GM10266 (cell line): Measurements from ENCODE around the gene PMEPA1.

Source experiments
- DNase-seq: peaks from one replicate; pipeline ENCODE4 v3.0.0; 2012; ENCODE audit errors: extremely low spot score
- CTCF ChIP-seq: IDR thresholded peaks from 2 replicates; pipeline ENCODE4 v1.5.1; 2012; ENCODE audit warnings: mild to moderate bottlenecking, low read depth; ENCODE audit not compliant: control insufficient read depth, insufficient read depth; ENCODE audit errors: missing control alignments

PMEPA1 gene

GRCh38 chr20:57712341-57712740 is 2.5 kb upstream of the PMEPA1 start:
- no peak for DNase-seq
- no peak for TF ChIP-seq CTCF

GRCh38 chr20:57711826-57712225 is 2.0 kb upstream of the PMEPA1 start:
- no peak for DNase-seq
- no peak for TF ChIP-seq CTCF

- no peak for TF ChIP-seq CTCF
- DNase-seq, result no peak
Measured at GRCh38 chr20:57711311-57711712, 1.5 kb upstream of the PMEPA1 start.

GRCh38 chr20:57710841-57711240 is 1.0 kb upstream of the PMEPA1 start:
- no peak for TF ChIP-seq CTCF

GRCh38 chr20:57708694-57709673 is 831 bp downstream of the PMEPA1 start:
- no peak for DNase-seq
- TF ChIP-seq CTCF, result no peak

More at GRCh38 chr20:57710841-57711240, 1.0 kb upstream of the PMEPA1 start:
- no peak for DNase-seq

- TF ChIP-seq CTCF, result no peak
- DNase-seq, result no peak
Measured at GRCh38 chr20:57707849-57708693, 1.7 kb downstream of the PMEPA1 start.
